GM23248 (cell line): Measurements from ENCODE around the gene ZCRB1.

ENCODE experiments used
- EZH2 ChIP-seq: fragments of 200-600 bp; sonication (generic); IDR thresholded peaks from 2 replicates; pipeline ENCODE4 v1.6.1; 2018; ENCODE audit warnings: antibody characterized with exemption, mild to moderate bottlenecking; ENCODE audit not compliant: insufficient read depth, poor library complexity, severe bottlenecking
- EZH2phosphoT487 ChIP-seq: fragments of 200-600 bp; sonication (generic); IDR thresholded peaks from 2 replicates; pipeline ENCODE4 v1.6.1; 2018; ENCODE audit warnings: antibody characterized with exemption, moderate library complexity, mild to moderate bottlenecking, low read depth; ENCODE audit not compliant: insufficient read depth

DNA sequence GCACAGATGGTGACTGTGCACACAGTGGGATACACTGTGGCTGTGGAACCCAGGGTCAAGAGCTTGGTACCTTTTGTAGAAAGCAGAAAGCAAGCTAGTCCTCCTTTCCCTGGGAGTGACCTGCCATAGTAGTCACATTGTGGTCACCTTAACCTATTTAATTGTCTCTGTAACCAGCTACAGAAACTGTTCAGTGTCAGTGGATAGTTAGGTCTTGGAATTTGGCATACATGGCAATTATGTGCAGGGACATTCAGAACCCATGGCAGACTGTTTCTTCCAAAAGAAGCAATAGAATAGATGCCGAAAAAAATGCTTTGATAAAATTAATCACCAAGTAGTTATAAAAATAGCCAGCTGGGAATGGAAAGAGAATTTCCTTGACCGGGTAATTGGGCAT is 30.4 kb upstream of the ZCRB1 start:
- TF ChIP-seq EZH2phosphoT487: no peak
- no peak for TF ChIP-seq EZH2
